Activated CD8-positive, alpha-beta T cell treated with anti-CD3 and anti-CD28 coated beads for 36 hours (primary cell): ENCODE results near the gene SFRP2. TPM values are rescaled to one million over a fixed set of nuclear protein-coding genes. Genes with fewer than 3 reads are reported as not detected.

ENCODE experiments used
- ATAC-seq: fragments of 200-7000 bp; cut with Tn5 transposase; one replicate; pipeline ENCODE4 v1.10.0; 2021; ENCODE audit warnings: mild to moderate bottlenecking, moderate library complexity
- CTCF ChIA-PET: fragments of 350-600 bp; sonication (Branson Sonifier 250); formaldehyde crosslinking; loops from one replicate; lab custom pipeline; 2021; ENCODE audit warnings: antibody characterized with exemption; lab: Charles Lee
- POLR2A ChIA-PET: fragments of 350-600 bp; sonication (Branson Sonifier 250); formaldehyde crosslinking; loops from one replicate; lab custom pipeline; 2021; ENCODE audit warnings: antibody characterized with exemption; lab: Charles Lee
- DNase-seq: peaks from one replicate; pipeline ENCODE4 v3.0.0-alpha.2; 2020
- H3K27ac Mint-ChIP-seq: one replicate; pipeline ENCODE4 v1.8.0; 2021; ENCODE audit warnings: mild to moderate bottlenecking, mixed read lengths
- H3K27me3 Mint-ChIP-seq: one replicate; pipeline ENCODE4 v1.8.0; 2021; ENCODE audit warnings: mixed read lengths
- H3K36me3 Mint-ChIP-seq: one replicate; pipeline ENCODE4 v1.8.0; 2021; ENCODE audit warnings: low read depth, mixed read lengths
- H3K4me1 Mint-ChIP-seq: one replicate; pipeline ENCODE4 v1.8.0; 2021; ENCODE audit warnings: low read depth, mixed read lengths
- H3K4me3 Mint-ChIP-seq: one replicate; pipeline ENCODE4 v1.8.0; 2021; ENCODE audit warnings: mild to moderate bottlenecking, moderate library complexity, mixed read lengths
- H3K9me3 Mint-ChIP-seq: one replicate; pipeline ENCODE4 v1.8.0; 2021; ENCODE audit warnings: mixed read lengths
- CTCF ChIP-seq: fragments of 200-600 bp; IDR thresholded peaks from one replicate; pipeline ENCODE4 v1.8.0; 2022; ENCODE audit warnings: antibody characterized with exemption, mild to moderate bottlenecking
- intact Hi-C: fragments of 100-400 bp; cut with micrococcal nuclease; formaldehyde crosslinking; loops from one replicate; pipeline ENCODE4 v1.10.0; 2022
- total RNA-seq, 2 experiments: library from RNA; stranded (reverse); gene quantifications; one replicate each; pipeline ENCODE4 v1.2.3, GENCODE V29; 2021

The SFRP2 gene
- total RNA-seq, 2 experiments from 2014 or later, result not detected

DNA sequence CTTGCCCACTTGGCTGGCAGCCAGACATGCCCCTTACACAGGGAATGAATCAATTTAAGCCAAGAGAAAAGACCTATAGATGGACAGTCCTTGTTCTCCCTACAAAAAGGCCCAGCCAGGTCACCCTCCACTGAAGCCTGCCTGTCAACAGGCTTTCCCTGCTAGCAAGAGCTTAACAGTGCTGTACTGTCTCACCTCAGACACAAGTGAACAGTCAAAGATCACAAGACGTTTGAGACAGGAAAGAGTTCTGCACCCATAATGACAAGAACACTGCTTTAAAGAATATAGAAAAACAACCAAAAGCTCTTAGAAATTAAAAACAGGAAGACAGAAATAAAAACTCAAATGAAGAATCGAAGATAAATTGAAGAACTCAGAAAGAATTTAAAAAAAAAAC is 33.7 kb downstream of the SFRP2 start:
- DNase-seq, result no peak
- no peak for TF ChIP-seq CTCF
- peaks cover 14% of the 10 kb centered on the region for H3K27me3 Mint-ChIP-seq
- no peak for ATAC-seq
- H3K4me1 Mint-ChIP-seq, result peaks cover 12% of the 10 kb centered on the region
- no peaks in the 10 kb centered on the region for H3K36me3 Mint-ChIP-seq
- H3K27ac Mint-ChIP-seq, result no peak overlapping the region
- H3K4me3 Mint-ChIP-seq, result no peak overlapping the region
- peaks cover 2% of the 10 kb centered on the region for H3K9me3 Mint-ChIP-seq
- intact Hi-C loops, result loop anchor here (2.0 to 10.0 kb wide), 3 partner anchors 102 to 410 kb away; partner anchors contain the start of gene MND1
- POLR2A ChIA-PET, result no interaction called here
- CTCF ChIA-PET, result no interaction called here

DNA sequence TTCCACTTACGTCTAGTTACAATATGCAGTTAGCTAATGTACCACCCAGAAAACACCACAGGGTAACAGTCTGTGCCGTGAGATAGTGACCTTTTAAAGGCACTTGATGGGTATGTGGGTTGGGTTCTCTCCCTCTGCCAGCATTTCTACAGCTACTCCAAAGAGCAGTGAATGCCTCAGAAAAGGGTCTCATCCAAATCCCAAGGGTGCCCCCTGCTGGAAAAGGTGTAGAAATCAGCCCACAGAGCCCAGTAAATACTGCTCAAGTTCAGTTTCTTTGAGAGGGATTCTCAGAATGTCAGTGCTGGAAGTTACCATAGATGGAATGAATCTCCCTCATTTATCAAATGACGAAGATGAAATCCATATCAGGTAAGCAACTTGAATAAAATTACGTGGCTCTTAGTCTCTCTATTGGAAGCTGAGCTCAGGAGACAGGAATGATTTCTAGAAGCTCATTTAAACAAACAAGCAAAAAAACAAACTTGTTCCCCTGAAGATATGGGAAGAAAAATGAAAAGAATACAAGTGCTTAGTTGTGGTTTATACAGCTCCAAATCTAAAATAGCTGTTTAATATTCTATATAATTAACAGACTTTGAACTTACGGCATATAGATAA is 38.6 kb downstream of the SFRP2 start:
- intact Hi-C loops, result loop anchor here (10.0 kb wide), 1 partner anchor 406 kb away; the partner anchor contains the start of gene MND1
- CTCF ChIA-PET, result interaction anchor here (0.6 to 4.0 kb wide), 42 partner anchors 9 to 590 kb away, joined by 3 to 48 read pairs (median 4); no protein-coding TSS in a partner anchor
- Mint-ChIP-seq H3K27ac (no peak overlapping the region), H3K9me3 (peaks cover 2% of the 10 kb centered on the region), H3K4me1 (peaks cover 6% of the 10 kb centered on the region), H3K36me3 (no peaks in the 10 kb centered on the region), H3K27me3 (no peaks in the 10 kb centered on the region), H3K4me3 (no peak overlapping the region)
- peak; percentile 96 for ATAC-seq
- peak; percentile 70 for DNase-seq
- POLR2A ChIA-PET, result no interaction called here
- TF ChIP-seq CTCF, result peak; percentile 69

GRCh38 chr4:153748378-153748777 is 40.5 kb downstream of the SFRP2 start:
- H3K27ac Mint-ChIP-seq, result no peak overlapping the region
- intact Hi-C loops, result no loop called here
- CTCF ChIA-PET, result interaction anchor here (0.9 to 4.0 kb wide), 9 partner anchors 15 to 113 kb away, joined by 3 to 48 read pairs (median 11); no protein-coding TSS in a partner anchor

DNA sequence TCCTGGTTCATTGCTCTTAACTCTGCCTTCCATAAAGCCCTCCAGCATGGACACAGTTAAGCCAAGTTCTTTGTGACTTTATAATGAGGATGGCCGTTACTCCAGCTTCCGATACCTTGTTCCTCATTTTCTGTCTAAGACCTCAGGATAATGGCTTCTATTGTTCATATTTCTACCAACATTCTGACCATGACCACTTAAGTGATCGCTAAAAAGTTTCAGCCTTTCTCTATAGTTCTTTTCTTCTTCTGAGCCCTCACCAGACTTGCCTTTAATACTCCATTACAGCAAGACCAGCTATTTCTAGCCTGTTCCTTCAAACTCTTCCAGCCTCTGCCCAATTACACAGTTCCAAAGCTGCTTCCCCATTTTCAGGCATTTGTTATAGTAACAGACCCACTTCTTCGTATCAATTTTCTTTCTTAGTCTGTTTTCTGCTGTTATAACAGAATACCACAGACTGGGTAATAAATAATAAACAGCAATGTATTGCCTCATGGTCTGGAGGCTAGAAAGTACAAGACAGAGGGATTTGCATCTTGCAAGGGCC is 41.4 kb downstream of the SFRP2 start:
- no peak for ATAC-seq
- ChIA-PET POLR2A (no interaction called here), CTCF (interaction anchor here (0.7 to 1.4 kb wide), 4 partner anchors 14 to 112 kb away, joined by 3 to 5 read pairs (median 3); no protein-coding TSS in a partner anchor)
- no peaks in the 10 kb centered on the region for H3K27me3 Mint-ChIP-seq
- H3K36me3 Mint-ChIP-seq, result no peaks in the 10 kb centered on the region
- H3K4me1 Mint-ChIP-seq, result peaks cover 2% of the 10 kb centered on the region
- no peak for TF ChIP-seq CTCF
- intact Hi-C loops, result no loop called here
- no peak for DNase-seq
- no peaks in the 10 kb centered on the region for H3K9me3 Mint-ChIP-seq
- H3K4me3 Mint-ChIP-seq, result no peak overlapping the region
- H3K27ac Mint-ChIP-seq, result no peak overlapping the region

More at GRCh38 chr4:153748378-153748777, 40.5 kb downstream of the SFRP2 start:
- no peak overlapping the region for H3K4me3 Mint-ChIP-seq
- H3K36me3 Mint-ChIP-seq, result no peaks in the 10 kb centered on the region
- POLR2A ChIA-PET, result no interaction called here
- no peaks in the 10 kb centered on the region for H3K9me3 Mint-ChIP-seq
- TF ChIP-seq CTCF, result no peak
- peaks cover 2% of the 10 kb centered on the region for H3K4me1 Mint-ChIP-seq
- ATAC-seq (no peak), DNase-seq (no peak)
- H3K27me3 Mint-ChIP-seq, result no peaks in the 10 kb centered on the region

DNA sequence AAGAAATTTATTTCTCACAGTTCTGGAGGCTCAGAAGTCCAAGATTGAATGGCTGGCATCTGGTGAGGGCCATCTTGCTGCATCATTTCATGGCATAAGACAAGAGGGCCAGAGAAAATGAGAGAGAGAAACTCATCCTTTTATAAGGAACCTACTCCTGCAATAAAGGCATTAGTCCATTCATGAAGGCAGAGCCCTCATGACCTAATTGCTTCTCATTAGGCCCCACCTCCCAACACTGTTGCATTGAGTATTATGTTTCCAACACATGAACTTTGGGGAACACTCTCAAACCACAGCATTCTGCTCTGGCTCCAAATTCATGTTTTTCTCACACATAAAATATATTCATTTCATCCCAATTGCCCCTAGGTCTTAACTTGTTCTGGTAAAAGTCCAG is 43.2 kb downstream of the SFRP2 start:
- Mint-ChIP-seq H3K9me3 (peaks cover 5% of the 10 kb centered on the region), H3K4me1 (peaks cover 2% of the 10 kb centered on the region), H3K27ac (no peak overlapping the region), H3K27me3 (no peaks in the 10 kb centered on the region), H3K4me3 (no peak overlapping the region), H3K36me3 (no peaks in the 10 kb centered on the region)
- POLR2A ChIA-PET, result no interaction called here
- no peak for TF ChIP-seq CTCF
- CTCF ChIA-PET, result interaction anchor here (1.0 kb wide), 1 partner anchor 35 kb away, joined by 3 read pairs; no protein-coding TSS in a partner anchor
- DNase-seq (no peak), ATAC-seq (no peak)
- intact Hi-C loops, result no loop called here
